Nephron (organoid): ENCODE data around the gene PADI6.

ENCODE experiments used
- H3K27ac Mint-ChIP-seq, 3 experiments: 2 replicates each; pipeline ENCODE4 v1.8.0; 2020; ENCODE audit warnings: mixed read lengths in 3 of 3, mild to moderate bottlenecking in 2 of 3, moderate library complexity in 1 of 3
- H3K27me3 Mint-ChIP-seq: 2 replicates; pipeline ENCODE4 v1.8.0; 2021; ENCODE audit warnings: low read depth, mild to moderate bottlenecking, moderate library complexity, mixed read lengths
- H3K36me3 Mint-ChIP-seq: 2 replicates; pipeline ENCODE4 v1.8.0; 2020; ENCODE audit warnings: low read depth, mixed read lengths
- H3K4me1 Mint-ChIP-seq: 2 replicates; pipeline ENCODE4 v1.8.0; 2020; ENCODE audit warnings: mixed read lengths
- H3K4me3 Mint-ChIP-seq, 3 experiments: 2 replicates each; pipeline ENCODE4 v1.8.0; 2020; ENCODE audit warnings: mild to moderate bottlenecking in 3 of 3, mixed read lengths in 3 of 3, moderate library complexity in 2 of 3
- H3K9me3 Mint-ChIP-seq: 2 replicates; pipeline ENCODE4 v1.8.0; 2020; ENCODE audit warnings: mixed read lengths
- TF ChIP-seq, protein P1 (sequence below), 3 experiments: fragments of 200-600 bp; sonication (generic); IDR thresholded peaks; one replicate each; pipeline ENCODE4 v1.5.0; 2021; ENCODE audit warnings: antibody characterized with exemption in 3 of 3; ENCODE audit not compliant: unreplicated experiment in 3 of 3

Gene PADI6

GRCh38 chr1:17420391-17420918 lies 48.5 kb downstream of the PADI6 start:
- TF ChIP-seq, protein P1, sequence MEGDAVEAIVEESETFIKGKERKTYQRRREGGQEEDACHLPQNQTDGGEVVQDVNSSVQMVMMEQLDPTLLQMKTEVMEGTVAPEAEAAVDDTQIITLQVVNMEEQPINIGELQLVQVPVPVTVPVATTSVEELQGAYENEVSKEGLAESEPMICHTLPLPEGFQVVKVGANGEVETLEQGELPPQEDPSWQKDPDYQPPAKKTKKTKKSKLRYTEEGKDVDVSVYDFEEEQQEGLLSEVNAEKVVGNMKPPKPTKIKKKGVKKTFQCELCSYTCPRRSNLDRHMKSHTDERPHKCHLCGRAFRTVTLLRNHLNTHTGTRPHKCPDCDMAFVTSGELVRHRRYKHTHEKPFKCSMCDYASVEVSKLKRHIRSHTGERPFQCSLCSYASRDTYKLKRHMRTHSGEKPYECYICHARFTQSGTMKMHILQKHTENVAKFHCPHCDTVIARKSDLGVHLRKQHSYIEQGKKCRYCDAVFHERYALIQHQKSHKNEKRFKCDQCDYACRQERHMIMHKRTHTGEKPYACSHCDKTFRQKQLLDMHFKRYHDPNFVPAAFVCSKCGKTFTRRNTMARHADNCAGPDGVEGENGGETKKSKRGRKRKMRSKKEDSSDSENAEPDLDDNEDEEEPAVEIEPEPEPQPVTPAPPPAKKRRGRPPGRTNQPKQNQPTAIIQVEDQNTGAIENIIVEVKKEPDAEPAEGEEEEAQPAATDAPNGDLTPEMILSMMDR (IDR thresholded peaks at IDR 0.05; ENCODE audit: unreplicated experiment in 3 of 3) = no peak
- Mint-ChIP-seq H3K4me3 (no peak overlapping the region), H3K27ac (no peak overlapping the region), H3K27me3 (no peaks in the 10 kb centered on the region), H3K4me1 (peaks cover 15% of the 10 kb centered on the region), H3K9me3 (no peaks in the 10 kb centered on the region), H3K36me3 (peaks cover 91% of the 10 kb centered on the region)

DNA sequence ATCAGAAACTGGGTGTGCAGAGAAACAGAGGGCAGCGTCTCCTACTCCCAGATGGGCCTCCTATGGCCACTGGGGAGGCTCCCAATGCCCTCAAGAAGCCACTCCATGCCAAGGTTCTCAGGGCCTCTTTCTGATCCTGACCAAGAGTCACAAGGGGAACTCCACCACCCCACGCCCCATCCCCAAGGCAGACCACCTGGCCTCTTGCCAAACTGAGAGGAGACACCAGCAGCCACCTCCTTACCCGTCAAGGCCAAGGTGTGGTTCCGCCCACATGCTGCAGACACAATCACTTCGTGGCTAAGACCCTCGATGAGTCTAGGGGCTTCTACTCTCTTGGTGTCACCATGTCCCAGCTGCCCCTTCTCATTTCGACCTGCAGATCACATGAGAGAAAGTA lies 50.5 kb downstream of the PADI6 start:
- TF ChIP-seq, protein P1 (IDR thresholded peaks at IDR 0.05; ENCODE audit: unreplicated experiment in 3 of 3) = no peak
- H3K4me1 Mint-ChIP-seq = peaks cover 15% of the 10 kb centered on the region
- no peak overlapping the region for H3K4me3 Mint-ChIP-seq
- no peaks in the 10 kb centered on the region for H3K27me3 Mint-ChIP-seq
- H3K9me3 Mint-ChIP-seq = no peaks in the 10 kb centered on the region
- H3K36me3 Mint-ChIP-seq = peaks cover 88% of the 10 kb centered on the region
- no peak overlapping the region for H3K27ac Mint-ChIP-seq

GRCh38 chr1:17423781-17424245 lies 51.8 kb downstream of the PADI6 start:
- peak overlapping the region; percentile 63 to 87 (median 75) for H3K27ac Mint-ChIP-seq

GRCh38 chr1:17425806-17426600 lies 54.0 kb downstream of the PADI6 start:
- Mint-ChIP-seq H3K4me1 (peaks cover 19% of the 10 kb centered on the region), H3K27ac (no peak overlapping the region), H3K27me3 (no peaks in the 10 kb centered on the region), H3K36me3 (peaks cover 80% of the 10 kb centered on the region), H3K4me3 (no peak overlapping the region), H3K9me3 (no peaks in the 10 kb centered on the region)
- TF ChIP-seq, protein P1 (IDR thresholded peaks at IDR 0.05; ENCODE audit: unreplicated experiment in 3 of 3) = no peak

More at GRCh38 chr1:17423781-17424245, 51.8 kb downstream of the PADI6 start:
- peaks cover 15% of the 10 kb centered on the region for H3K4me1 Mint-ChIP-seq
- H3K4me3 Mint-ChIP-seq = peak overlapping the region in 2 of 3 experiments; percentile 11 to 16
- TF ChIP-seq, protein P1 (IDR thresholded peaks at IDR 0.05; ENCODE audit: unreplicated experiment in 3 of 3) = no peak
- H3K9me3 Mint-ChIP-seq = no peaks in the 10 kb centered on the region
- peaks cover 85% of the 10 kb centered on the region for H3K36me3 Mint-ChIP-seq
- H3K27me3 Mint-ChIP-seq = no peaks in the 10 kb centered on the region

DNA sequence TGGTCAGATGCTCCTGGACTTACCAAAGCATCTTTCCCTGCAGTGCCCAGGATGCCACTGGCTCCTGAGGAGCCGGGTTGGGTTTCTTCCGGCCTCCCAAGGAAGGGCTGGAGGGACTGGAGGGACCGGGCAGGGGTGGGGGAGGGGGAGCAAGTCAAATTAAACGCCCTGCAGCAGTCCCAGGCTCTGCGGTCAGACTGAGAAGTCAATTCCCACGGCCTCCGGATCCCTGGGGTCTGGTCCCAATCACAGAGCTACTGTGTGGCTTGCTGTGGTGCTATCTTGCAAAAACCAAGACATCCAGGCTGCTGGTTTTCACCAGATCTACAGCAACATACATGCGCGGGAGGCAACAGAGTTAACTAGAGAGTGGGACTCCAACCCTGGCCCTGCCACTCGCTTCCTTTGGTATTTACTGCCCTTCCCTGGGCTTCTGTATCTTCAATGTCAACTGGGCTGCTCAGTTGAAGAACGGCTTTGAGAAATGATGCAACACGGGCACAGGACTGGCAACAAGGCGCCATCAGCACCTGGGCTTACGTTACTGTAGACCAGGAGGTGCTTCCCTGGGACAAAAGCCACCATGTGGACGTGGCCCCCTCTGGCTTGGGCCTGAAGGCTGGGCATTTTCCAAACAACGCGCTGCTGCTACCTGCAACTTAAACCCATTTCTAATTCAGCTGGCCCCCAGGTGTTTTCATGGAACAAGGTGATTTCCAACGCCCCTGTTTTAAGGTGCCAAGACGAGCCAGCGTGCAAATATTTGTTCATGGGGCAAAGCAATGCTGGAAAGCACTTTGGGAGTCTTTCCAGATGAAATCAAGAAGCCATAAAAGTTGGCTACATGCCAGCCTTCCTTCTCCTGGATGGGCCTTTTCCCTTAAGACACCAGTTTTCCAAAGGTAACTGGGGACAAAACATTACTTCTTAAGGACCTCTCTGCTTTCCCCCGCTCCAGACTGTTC lies 56.0 kb downstream of the PADI6 start:
- H3K4me3 Mint-ChIP-seq = no peak overlapping the region
- H3K27me3 Mint-ChIP-seq = no peaks in the 10 kb centered on the region
- peaks cover 19% of the 10 kb centered on the region for H3K4me1 Mint-ChIP-seq
- H3K9me3 Mint-ChIP-seq = no peaks in the 10 kb centered on the region
- no peak overlapping the region for H3K27ac Mint-ChIP-seq
- TF ChIP-seq, protein P1 (IDR thresholded peaks at IDR 0.05; ENCODE audit: unreplicated experiment in 3 of 3) = no peak
- peaks cover 70% of the 10 kb centered on the region for H3K36me3 Mint-ChIP-seq
